Stimulated activated CD8-positive, alpha-beta memory T cell treated with anti-CD3 and anti-CD28 coated beads, Interleukin-7, amount 100 ng/mL, for 48 hours (primary cell): ENCODE data around the gene CUL7.
"Not testable (repeated sequence)": the region's sequence is repeated elsewhere in the genome, so short reads cannot be mapped to it uniquely, and the experiment has no call there.

Experiments
- DNase-seq, 2 donors: peaks; one replicate each; pipeline ENCODE4 v3.0.0-alpha.2; 2020; ENCODE audit warnings: low read depth in 1 of 2; ENCODE audit errors: extremely low read depth in 1 of 2

The CUL7 gene

GRCh38 chr6:43050981-43051380, 2.7 kb downstream of the CUL7 start:
- no peak for DNase-seq

DNA sequence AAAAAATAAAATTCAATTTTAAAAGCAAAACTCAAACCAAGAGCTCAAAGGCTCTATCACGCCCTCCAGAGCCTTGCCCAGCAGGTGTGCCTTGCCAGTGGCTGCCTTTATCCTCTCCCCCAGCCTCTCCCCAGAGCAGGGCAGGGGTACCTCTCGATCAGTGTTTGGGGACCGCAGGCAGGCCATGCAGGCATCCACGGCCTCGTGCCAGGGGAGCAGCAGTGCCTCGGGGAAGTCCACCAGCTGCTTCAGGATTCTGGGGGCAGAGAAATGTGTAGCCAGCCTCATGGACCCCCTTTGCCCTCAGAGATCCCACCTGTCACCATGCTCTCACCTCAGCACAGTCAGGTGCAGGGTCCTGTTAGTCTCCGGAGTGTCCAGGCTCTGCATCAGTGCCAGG, 5.7 kb downstream of the CUL7 start:
- no peak for DNase-seq

DNA sequence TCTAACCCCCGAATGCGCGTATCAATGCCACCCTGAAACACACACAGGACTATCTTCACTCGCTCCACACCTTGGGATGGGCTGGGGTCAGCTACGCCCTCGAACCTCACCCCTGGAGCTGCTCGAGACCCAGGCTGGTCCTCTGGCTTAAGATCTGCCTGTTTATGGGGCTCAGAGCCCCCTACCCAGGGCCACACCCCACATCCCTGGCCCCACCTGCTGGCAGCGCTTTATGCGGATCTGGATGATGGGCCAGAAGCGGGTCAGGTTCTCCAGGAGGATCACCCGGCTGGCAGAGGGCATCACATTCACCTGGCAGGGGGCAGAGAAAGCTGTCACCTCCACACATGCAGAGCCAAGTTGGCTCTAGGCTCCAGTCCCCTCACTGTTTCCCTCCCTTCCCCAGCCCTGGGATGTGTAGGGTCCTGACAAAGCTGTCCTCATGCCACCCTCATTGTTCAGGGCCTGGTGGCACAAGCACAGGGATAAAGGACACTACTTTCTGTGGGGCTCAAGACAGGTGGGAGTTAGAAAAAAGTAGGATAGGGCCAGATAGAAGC, 8.2 kb downstream of the CUL7 start:
- DNase-seq: no peak

GRCh38 chr6:43043310-43043709, 10.3 kb downstream of the CUL7 start:
- no peak for DNase-seq

DNA sequence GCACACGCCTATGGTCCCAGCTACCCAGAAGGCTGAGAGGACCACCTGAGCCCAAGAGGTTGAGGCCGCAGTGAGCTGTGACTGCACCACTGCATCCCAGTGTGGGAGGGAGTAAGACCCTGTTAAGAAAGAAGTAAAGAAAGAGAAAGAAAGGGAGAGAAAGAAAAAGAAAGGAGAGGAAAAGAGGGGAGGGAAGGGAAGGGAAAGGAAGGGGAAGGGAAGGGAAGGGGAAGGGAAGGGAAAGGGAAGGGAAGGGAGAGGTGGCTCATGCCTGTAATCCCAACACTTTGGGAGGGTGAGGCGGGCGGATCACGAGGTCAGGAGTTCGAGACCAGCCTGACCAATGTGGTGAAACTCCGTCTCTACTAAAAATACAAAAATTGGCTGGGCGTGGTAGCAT, 12.2 kb downstream of the CUL7 start:
- not testable (repeated sequence) for DNase-seq

- DNase-seq: no peak
These were observed 13.0 kb downstream of the CUL7 start for GRCh38 chr6:43040542-43041257.

- DNase-seq: no peak
These were observed 14.9 kb downstream of the CUL7 start for GRCh38 chr6:43038727-43039126.

GRCh38 chr6:43037706-43038105, 15.9 kb downstream of the CUL7 start:
- DNase-seq: no peak

DNA sequence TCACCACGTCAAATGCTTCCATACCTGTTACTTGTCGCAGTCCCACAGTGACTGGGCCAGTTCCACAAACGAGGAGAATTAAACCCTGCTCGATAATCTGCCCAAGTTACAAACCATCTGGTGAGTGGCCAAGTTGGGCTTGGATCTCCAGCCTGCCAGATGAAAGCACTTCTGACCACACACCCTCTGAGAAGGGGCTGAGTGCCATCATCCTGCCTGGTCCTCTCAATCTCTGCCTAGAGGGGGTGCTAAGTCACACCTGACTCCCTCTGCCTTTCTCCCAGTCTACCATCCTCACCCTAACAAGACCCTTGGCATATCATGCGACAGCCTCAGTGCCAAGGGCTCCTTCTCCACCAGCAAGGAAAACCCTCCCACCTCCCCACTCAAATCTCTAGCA, 16.5 kb downstream of the CUL7 start:
- no peak for DNase-seq

DNA sequence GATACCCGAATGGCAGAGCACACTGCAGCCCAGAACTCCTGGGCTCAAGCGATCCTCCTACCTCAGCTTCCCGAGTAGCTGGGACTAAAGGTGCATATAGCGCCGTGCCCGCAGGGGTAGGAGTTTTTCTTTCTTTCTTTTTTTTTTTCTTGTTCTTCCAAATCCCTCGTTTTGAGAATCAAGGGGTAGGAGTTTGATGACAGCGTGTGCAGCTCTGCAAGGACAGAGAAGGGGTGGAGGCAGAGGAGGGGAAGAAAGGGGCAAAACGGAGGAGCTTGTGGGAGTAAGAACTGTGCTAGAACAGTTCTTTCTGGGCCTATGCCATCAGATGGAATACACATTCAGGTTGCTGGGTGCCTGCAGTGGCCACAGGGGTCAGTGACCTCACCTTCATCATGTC, 16.9 kb downstream of the CUL7 start:
- no peak for DNase-seq

DNA sequence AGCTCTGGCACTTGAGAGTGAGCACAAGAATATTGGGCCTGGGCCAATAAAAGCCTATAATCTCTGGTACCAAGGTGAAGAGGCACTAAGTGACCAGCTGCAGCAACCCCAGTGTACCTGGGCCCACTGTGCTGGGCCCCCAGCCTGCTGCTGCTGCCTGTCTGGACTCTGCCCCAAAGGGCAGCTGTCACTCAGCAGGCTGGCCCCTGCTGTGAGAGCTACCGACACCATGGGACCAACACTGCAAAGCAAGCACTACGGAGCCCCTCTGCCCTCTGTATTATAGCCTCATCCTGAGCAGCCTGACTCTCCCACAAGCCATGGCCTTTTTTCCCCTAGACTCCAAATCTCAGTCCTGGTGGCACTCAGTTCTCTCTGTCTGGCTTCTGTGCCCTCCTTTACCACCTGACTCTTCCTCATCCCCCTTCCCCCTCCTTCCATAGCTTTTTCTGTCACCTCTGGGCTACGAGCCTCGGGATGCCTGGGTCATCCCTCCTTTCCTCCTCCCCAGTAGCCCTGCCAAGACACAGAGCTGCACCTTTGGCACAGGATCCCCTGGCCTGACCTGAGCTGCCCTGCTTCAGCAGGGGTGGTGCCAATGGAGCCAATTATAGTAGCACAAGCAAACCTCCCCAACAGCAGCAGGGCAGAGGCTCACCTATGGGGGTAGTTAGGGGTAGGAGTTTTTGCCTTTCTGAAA, 18.0 kb downstream of the CUL7 start:
- DNase-seq: no peak

DNA sequence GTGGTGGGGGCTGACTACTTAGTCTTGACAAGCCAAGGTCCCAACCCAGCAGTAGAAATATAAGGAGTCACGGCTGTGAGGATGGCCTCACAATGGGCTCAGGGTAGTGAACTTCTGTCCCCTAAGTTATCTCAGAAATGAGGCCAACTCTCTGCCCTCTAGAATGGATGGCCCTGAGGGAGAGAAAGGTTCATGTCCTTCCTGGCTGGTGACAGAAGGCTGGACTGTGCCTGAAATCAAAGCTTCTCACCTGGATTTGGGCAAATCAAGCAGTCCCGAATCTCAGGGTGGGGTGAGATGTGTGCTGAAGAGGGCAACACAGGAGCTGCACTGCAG, 19.5 kb downstream of the CUL7 start:
- DNase-seq: no peak

GRCh38 chr6:43033496-43034189, 20.0 kb downstream of the CUL7 start:
- DNase-seq: no peak

- no peak for DNase-seq
These were observed 21.3 kb downstream of the CUL7 start for GRCh38 chr6:43032326-43032725.

DNA sequence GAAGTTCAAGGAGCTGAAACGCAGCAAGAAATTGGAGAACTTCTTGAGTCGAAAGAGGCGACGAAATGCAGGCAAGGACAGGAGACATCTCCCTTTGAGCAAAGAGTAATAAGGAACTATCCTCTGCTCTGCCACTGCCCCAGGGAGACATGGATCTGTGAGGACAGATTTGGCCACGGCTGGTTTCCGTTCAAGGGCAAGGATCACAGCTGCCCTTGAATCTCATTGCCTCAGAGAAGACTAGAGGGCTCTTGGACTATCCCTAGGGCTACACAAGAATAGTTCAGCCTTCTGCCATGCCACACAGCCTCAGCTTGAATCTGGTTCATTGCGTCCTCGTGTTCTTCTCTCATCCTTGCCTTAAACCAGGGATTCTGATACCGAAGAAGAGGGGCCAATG, 24.5 kb downstream of the CUL7 start:
- DNase-seq: no peak

GRCh38 chr6:43026365-43026764, 27.3 kb downstream of the CUL7 start:
- no peak for DNase-seq

DNA sequence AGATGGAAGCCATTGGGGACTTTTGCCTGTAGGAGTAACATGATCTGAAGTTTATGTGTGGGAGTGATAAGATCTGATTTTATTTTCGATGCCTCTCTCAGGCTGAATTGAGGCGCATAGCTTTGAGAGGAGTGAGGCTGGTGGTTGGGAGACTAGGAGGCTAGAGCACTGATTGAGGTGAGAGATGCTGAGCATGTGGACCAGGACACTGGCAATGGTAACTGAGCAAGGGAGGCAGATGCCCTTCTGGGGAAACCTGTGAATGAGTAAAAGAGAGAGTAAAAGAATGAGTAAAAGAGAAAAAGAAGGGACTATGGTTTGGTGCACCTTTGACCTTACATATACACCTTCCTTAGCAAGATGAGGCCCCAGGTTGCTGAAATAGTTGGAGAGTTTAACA, 29.2 kb downstream of the CUL7 start:
- DNase-seq: peak in 1 of 2 donors; percentile 5

GRCh38 chr6:43021270-43022047, 32.2 kb downstream of the CUL7 start, which contains the start of gene RRP36:
Gene RRP36, plus strand, starts transcription at chr6:43021623. Its CDS starts 32 bp downstream, at chr6:43021655.
- peak; percentile 50 to 52 for DNase-seq

GRCh38 chr6:43020847-43021246, 32.8 kb downstream of the CUL7 start:
- DNase-seq: no peak

DNA sequence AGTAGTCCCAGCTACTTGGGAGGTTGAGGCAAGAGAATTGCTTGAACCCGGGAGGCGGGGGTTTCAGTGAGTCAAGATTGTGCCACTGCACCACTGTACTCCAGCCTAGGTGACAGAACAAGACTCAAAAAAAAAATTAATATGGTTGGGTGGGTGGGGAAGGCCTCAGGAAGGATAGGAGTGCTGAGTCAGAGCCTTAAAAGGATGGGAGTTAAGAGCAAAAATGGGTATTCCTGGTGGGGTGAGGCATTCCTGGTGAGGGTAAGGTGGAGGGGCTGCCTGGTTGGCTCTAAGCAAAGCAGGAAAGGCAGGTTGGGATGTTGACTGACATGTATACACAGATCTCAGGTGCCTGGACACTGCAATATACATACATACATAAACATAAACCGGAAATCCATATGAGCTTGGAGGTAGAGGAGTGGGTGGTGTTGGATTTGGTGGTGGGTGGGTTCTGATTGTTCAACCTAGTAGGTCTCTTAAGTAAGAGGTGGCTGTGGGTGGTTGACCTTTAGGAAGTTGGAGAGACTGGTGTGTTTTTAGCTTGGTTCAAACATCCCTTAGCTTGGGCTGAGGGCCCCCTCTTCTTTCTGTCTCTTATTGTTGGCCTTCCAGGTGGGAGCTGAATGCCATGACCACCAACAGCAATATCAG, 33.5 kb downstream of the CUL7 start:
- DNase-seq: no peak
